ENCODE data around the gene SEMA3E. TPM values are rescaled to one million over a fixed set of nuclear protein-coding genes. Genes with fewer than 3 reads are reported as not detected.

Gene SEMA3E
- polyA plus RNA-seq, 1 of the 3 experiments (the other 2 are of a cell fraction) = under 0.01 TPM

- CTCF ChIA-PET = no interaction called here
- Histone ChIP-seq H3K4me2 (no peak overlapping the region), H3K4me1 (ENCODE audit: control insufficient read depth in 1 of 2, insufficient read depth in 2 of 2, low read depth in 1 of 2, low read length in 1 of 2) (peaks cover 0 to 6% of the 10 kb centered on the region in 2 experiments; a peak in 1 of 4 replicates), H3K9me3 (no peaks in the 10 kb centered on the region), H3K9me2 (no peaks in the 10 kb centered on the region), H4K20me1 (ENCODE audit: insufficient read depth) (no peaks in the 10 kb centered on the region), H3K79me2 (ENCODE audit: insufficient read depth) (no peaks in the 10 kb centered on the region), H3F3A (replicated peaks; ENCODE audit: insufficient read depth) (no peaks in the 10 kb centered on the region), H3K9ac (no peak overlapping the region), H3K27ac (ENCODE audit: low read depth in 2 of 2, low read length in 1 of 2) (no peak overlapping the region), H3K4me3 (ENCODE audit: low read depth in 2 of 2, low read length in 1 of 2) (no peak overlapping the region), H3K27me3 (ENCODE audit: insufficient read depth) (no peaks in the 10 kb centered on the region), H3K36me3 (replicated peaks in 1 of 2; ENCODE audit: control insufficient read depth in 1 of 2, insufficient read depth in 2 of 2, low read length in 1 of 2) (no peaks in the 10 kb centered on the region), H2AFZ (ENCODE audit: low read depth) (0 out of 2 replicates have a peak overlapping the region, but pooled peaks have one; percentile 57)
- WGBS (ENCODE audit: low lambda C conversion rate) = 88% methylated on average over 2 of the region's 2 CpGs
- TF ChIP-seq NFIC (IDR thresholded peaks at IDR 0.05; ENCODE audit: borderline replicate concordance) = no peak
- TF ChIP-seq TCF12 (IDR thresholded peaks at IDR 0.05) = no peak
- no peak for TF ChIP-seq CHD2 (IDR thresholded peaks at IDR 0.05; ENCODE audit: low read length, partially characterized antibody)
- no peak for TF ChIP-seq EP300 (IDR thresholded peaks at IDR 0.05; ENCODE audit: borderline replicate concordance in 1 of 2, low read depth in 1 of 2, low read length in 1 of 2)
- no peak for TF ChIP-seq REST (IDR thresholded peaks at IDR 0.05; ENCODE audit: low read depth, low read length)
- TF ChIP-seq CTCF (IDR thresholded peaks at IDR 0.05) = no peak
- no peak for TF ChIP-seq GABPA (IDR thresholded peaks at IDR 0.05; ENCODE audit: low read depth)
- no peak for TF ChIP-seq RXRA (IDR thresholded peaks at IDR 0.05; ENCODE audit: borderline replicate concordance, low read depth)
- no peak for TF ChIP-seq SIN3A (IDR thresholded peaks at IDR 0.05; ENCODE audit: borderline replicate concordance, low read depth, low read length)
- no peak for TF ChIP-seq RAD21 (IDR thresholded peaks at IDR 0.05; ENCODE audit: low read length)
- no peak for TF ChIP-seq MAX (IDR thresholded peaks at IDR 0.05; ENCODE audit: low read depth)
- no peak for TF ChIP-seq RFX5 (IDR thresholded peaks at IDR 0.05; ENCODE audit: low read length)
- TF ChIP-seq NRF1 (IDR thresholded peaks at IDR 0.05; ENCODE audit: low read depth, low read length) = no peak
- no peak for TF ChIP-seq MXI1 (IDR thresholded peaks at IDR 0.05; ENCODE audit: low read depth, low read length)
- TF ChIP-seq EZH2phosphoT487 (IDR thresholded peaks at IDR 0.05; ENCODE audit: borderline replicate concordance, low read depth) = no peak
- no peak for TF ChIP-seq JUND (IDR thresholded peaks at IDR 0.05)
- no peak for TF ChIP-seq FOXM1 (IDR thresholded peaks at IDR 0.05; ENCODE audit: low read depth)
- no peak for TF ChIP-seq USF1 (IDR thresholded peaks at IDR 0.05; ENCODE audit: borderline replicate concordance, low read depth)
- TF ChIP-seq MEF2A (IDR thresholded peaks at IDR 0.05; ENCODE audit: borderline replicate concordance, low read depth) = no peak
- no peak for TF ChIP-seq PBX3 (IDR thresholded peaks at IDR 0.05)
- DNase-seq = no peak
- POLR2A ChIA-PET = no interaction called here
Observed at GRCh38 chr7:83531766-83532165, 117.2 kb downstream of the SEMA3E start.

Data from SK-N-SH (cell line).